Astrocyte (in vitro differentiated cells and primary cell): Measurements from ENCODE around the gene PCNA.

Experiments
- EZH2 ChIP-seq: IDR thresholded peaks from 2 replicates; pipeline ENCODE4 v1.6.1; 2012; ENCODE audit warnings: mild to moderate bottlenecking, low read length, inconsistent platforms; ENCODE audit not compliant: insufficient read depth
- TF ChIP-seq, protein P1 (sequence below): IDR thresholded peaks from 2 replicates; pipeline ENCODE4 v1.5.1; 2011; ENCODE audit warnings: low read depth, mild to moderate bottlenecking, inconsistent platforms, low read length, moderate library complexity; ENCODE audit not compliant: insufficient read depth

DNA sequence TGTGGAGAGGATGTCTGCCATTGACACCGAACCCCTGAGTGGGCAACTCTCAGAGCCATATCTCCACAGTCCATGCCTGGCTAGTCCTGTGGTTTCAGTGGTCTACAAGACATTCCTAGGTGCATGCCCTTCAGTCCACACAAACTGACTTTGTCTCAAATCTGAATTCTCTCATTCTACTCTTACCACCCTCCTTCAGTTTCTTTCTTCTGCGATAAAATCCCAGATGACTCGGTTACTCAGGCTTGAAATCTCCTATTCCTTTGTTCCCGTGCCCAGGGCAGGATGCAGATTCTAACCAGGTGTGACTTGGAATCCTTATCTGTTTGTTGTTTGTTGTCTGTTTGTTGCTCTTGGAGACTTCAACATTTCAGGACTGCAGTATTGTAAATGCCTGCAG lies 16.3 kb upstream of the PCNA start:
- TF ChIP-seq, protein P1, sequence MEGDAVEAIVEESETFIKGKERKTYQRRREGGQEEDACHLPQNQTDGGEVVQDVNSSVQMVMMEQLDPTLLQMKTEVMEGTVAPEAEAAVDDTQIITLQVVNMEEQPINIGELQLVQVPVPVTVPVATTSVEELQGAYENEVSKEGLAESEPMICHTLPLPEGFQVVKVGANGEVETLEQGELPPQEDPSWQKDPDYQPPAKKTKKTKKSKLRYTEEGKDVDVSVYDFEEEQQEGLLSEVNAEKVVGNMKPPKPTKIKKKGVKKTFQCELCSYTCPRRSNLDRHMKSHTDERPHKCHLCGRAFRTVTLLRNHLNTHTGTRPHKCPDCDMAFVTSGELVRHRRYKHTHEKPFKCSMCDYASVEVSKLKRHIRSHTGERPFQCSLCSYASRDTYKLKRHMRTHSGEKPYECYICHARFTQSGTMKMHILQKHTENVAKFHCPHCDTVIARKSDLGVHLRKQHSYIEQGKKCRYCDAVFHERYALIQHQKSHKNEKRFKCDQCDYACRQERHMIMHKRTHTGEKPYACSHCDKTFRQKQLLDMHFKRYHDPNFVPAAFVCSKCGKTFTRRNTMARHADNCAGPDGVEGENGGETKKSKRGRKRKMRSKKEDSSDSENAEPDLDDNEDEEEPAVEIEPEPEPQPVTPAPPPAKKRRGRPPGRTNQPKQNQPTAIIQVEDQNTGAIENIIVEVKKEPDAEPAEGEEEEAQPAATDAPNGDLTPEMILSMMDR: no peak
- no peak for TF ChIP-seq EZH2
